MCF 10A (cell line): Measurements from ENCODE around the gene PDCD1LG2. TPM values are rescaled to one million over a fixed set of nuclear protein-coding genes. Genes with fewer than 3 reads are reported as not detected.

Source experiments
- BruUV-seq: library from RNA; stranded (reverse); fragments of 400-500 nt; replicated peaks from 2 replicates; lab custom pipeline; 2021; lab: Mats Ljungman, UMichigan
- CTCF ChIA-PET: fragments of 300-600 bp; sonication (Branson Sonifier 250); formaldehyde crosslinking; extraction: SDS; loops from one replicate; lab custom pipeline; 2021; ENCODE audit warnings: antibody characterized with exemption, inconsistent platforms; lab: Yijun Ruan, JAX
- POLR2A ChIA-PET: fragments of 300-600, 350-650 bp; sonication (Branson Sonifier 250); formaldehyde crosslinking; extraction: SDS; loops from one replicate; lab custom pipeline; 2020; ENCODE audit warnings: antibody characterized with exemption, inconsistent platforms; lab: Yijun Ruan, JAX
- DNase-seq: peaks from one replicate; pipeline ENCODE4 v3.0.0-alpha.2; 2018; ENCODE audit not compliant: unreplicated experiment
- H3K27ac Mint-ChIP-seq: one replicate; pipeline ENCODE4 v1.8.0; 2022; ENCODE audit warnings: mild to moderate bottlenecking, low read depth, mixed read lengths; ENCODE audit not compliant: unreplicated experiment
- H3K27me3 Mint-ChIP-seq: one replicate; pipeline ENCODE4 v1.8.0; 2022; ENCODE audit warnings: mixed read lengths; ENCODE audit not compliant: insufficient read depth, unreplicated experiment
- H3K36me3 Mint-ChIP-seq: one replicate; pipeline ENCODE4 v1.8.0; 2022; ENCODE audit warnings: mild to moderate bottlenecking, moderate library complexity, mixed read lengths; ENCODE audit not compliant: insufficient read depth, unreplicated experiment
- H3K4me1 Mint-ChIP-seq: one replicate; pipeline ENCODE4 v1.8.0; 2022; ENCODE audit warnings: mixed read lengths; ENCODE audit not compliant: insufficient read depth, unreplicated experiment
- H3K4me3 Mint-ChIP-seq: one replicate; pipeline ENCODE4 v1.8.0; 2022; ENCODE audit warnings: mild to moderate bottlenecking, moderate library complexity, mixed read lengths; ENCODE audit not compliant: unreplicated experiment
- H3K9me3 Mint-ChIP-seq: one replicate; pipeline ENCODE4 v1.8.0; 2022; ENCODE audit warnings: mixed read lengths; ENCODE audit not compliant: unreplicated experiment
- CTCF ChIP-seq: fragments of 200-600 bp; IDR thresholded peaks from one replicate; pipeline ENCODE4 v1.8.0; 2022; ENCODE audit warnings: antibody characterized with exemption, mild to moderate bottlenecking; ENCODE audit not compliant: unreplicated experiment
- intact Hi-C: fragments of 100-400 bp; cut with micrococcal nuclease; formaldehyde crosslinking; loops from 2 replicates; pipeline ENCODE4 v1.14.1; 2022
- total RNA-seq: library from RNA; stranded (reverse); gene quantifications from 2 replicates; pipeline ENCODE4 v1.2.3, GENCODE V29; 2022

Gene PDCD1LG2
- total RNA-seq, 1 experiment from 2014 or later, result 1.8 TPM

DNA sequence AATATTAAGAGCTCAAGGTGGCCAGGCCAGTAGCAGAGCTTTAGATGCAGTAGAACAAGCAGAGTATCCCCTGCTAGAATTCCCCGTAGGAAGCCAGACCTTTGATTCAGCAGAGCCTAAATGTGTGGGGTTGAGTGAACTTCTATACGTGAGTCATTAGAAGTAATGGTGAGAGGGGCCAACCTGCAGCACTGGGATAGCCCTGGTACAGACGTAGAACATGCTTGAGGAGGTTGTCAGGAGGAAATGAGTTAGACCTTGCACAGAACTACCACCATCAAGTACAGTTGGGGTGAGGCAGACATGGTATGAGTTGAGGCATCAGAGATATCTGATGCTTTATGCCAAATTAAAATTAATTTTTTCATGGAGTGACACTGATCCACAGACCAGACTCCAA lies 42.0 kb downstream of the PDCD1LG2 start:
- Mint-ChIP-seq H3K36me3 (no peaks in the 10 kb centered on the region), H3K27me3 (no peaks in the 10 kb centered on the region), H3K9me3 (no peaks in the 10 kb centered on the region), H3K27ac (no peak overlapping the region), H3K4me1 (peaks cover 16% of the 10 kb centered on the region), H3K4me3 (no peak overlapping the region)
- CTCF ChIA-PET, result interaction anchor here (0.6 to 1.1 kb wide), 2 partner anchors 8 to 38 kb away, joined by 3 to 4 read pairs; no protein-coding TSS in a partner anchor
- intact Hi-C loops, result loop anchor here (5.0 kb wide), 1 partner anchor 40 kb away; the partner anchor contains the start of gene PDCD1LG2
- no TSS peak for BruUV-seq
- no peak for TF ChIP-seq CTCF
- POLR2A ChIA-PET, result interaction anchor here (1.8 kb wide), 1 partner anchor 7 kb away, joined by 6 read pairs; no protein-coding TSS in a partner anchor
- DNase-seq, result no peak

DNA sequence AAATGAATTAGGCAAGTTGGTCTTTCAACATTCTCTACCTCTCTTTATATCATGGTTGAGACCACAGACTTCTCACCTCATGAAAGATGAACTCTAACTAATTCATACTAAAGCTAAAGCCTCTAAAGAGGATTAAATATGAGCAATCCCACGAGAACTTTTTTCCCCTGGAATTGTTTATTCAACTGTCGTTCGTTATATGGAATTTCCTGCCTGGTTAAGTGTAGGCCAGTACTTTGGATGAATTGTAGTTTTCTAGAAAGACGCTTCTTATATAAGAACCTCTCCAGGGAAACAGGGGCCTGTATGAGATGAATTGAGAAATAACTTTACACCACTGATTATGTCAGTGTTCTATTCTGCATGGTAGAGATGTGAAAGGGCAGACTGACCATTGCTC lies 42.9 kb downstream of the PDCD1LG2 start:
- Mint-ChIP-seq H3K36me3 (no peaks in the 10 kb centered on the region), H3K4me1 (peaks cover 16% of the 10 kb centered on the region), H3K27me3 (no peaks in the 10 kb centered on the region), H3K4me3 (no peak overlapping the region), H3K27ac (no peak overlapping the region), H3K9me3 (no peaks in the 10 kb centered on the region)
- ChIA-PET POLR2A (no interaction called here), CTCF (interaction anchor here (1.1 to 1.3 kb wide), 2 partner anchors 37 to 103 kb away, joined by 5 read pairs; partner anchors contain the start of gene CD274)
- no peak for TF ChIP-seq CTCF
- BruUV-seq, result no TSS peak
- intact Hi-C loops, result loop anchor here (5.0 kb wide), 1 partner anchor 41 kb away; the partner anchor contains the start of gene PDCD1LG2
- no peak for DNase-seq

GRCh38 chr9:5554254-5554653 lies 43.9 kb downstream of the PDCD1LG2 start:
- DNase-seq, result no peak
- intact Hi-C loops, result loop anchor here (5.0 kb wide), 1 partner anchor 42 kb away; the partner anchor contains the start of gene PDCD1LG2
- TF ChIP-seq CTCF, result no peak
- ChIA-PET CTCF (interaction anchor here (1.3 kb wide), 1 partner anchor 36 kb away, joined by 5 read pairs; no protein-coding TSS in a partner anchor), POLR2A (no interaction called here)
- H3K4me3 Mint-ChIP-seq, result no peak overlapping the region
- no peaks in the 10 kb centered on the region for H3K36me3 Mint-ChIP-seq
- peaks cover 16% of the 10 kb centered on the region for H3K4me1 Mint-ChIP-seq
- no peak overlapping the region for H3K27ac Mint-ChIP-seq
- no TSS peak for BruUV-seq
- no peaks in the 10 kb centered on the region for H3K27me3 Mint-ChIP-seq
- no peaks in the 10 kb centered on the region for H3K9me3 Mint-ChIP-seq

- BruUV-seq, result no TSS peak
- ChIA-PET POLR2A (no interaction called here), CTCF (interaction anchor here (1.2 kb wide), 1 partner anchor 34 kb away, joined by 3 read pairs; no protein-coding TSS in a partner anchor)
- peaks cover 6% of the 10 kb centered on the region for H3K4me1 Mint-ChIP-seq
- H3K4me3 Mint-ChIP-seq, result no peak overlapping the region
- DNase-seq, result no peak
- intact Hi-C loops, result no loop called here
- no peak overlapping the region for H3K27ac Mint-ChIP-seq
- H3K36me3 Mint-ChIP-seq, result no peaks in the 10 kb centered on the region
- H3K9me3 Mint-ChIP-seq, result no peaks in the 10 kb centered on the region
- TF ChIP-seq CTCF, result no peak
- H3K27me3 Mint-ChIP-seq, result no peaks in the 10 kb centered on the region
Observed at GRCh38 chr9:5556101-5556705, 45.9 kb downstream of the PDCD1LG2 start.
